Activated naive CD4-positive, alpha-beta T cell treated with anti-CD3 and anti-CD28 coated beads for 36 hours (primary cell): ENCODE measurements around the gene RALGAPB. TPM values are rescaled to one million over a fixed set of nuclear protein-coding genes. Genes with fewer than 3 reads are reported as not detected.
"Not testable (repeated sequence)": the region's sequence is repeated elsewhere in the genome, so short reads cannot be mapped to it uniquely, and the experiment has no call there.

Experiments
- CTCF ChIA-PET: fragments of 350-600 bp; sonication (Branson Sonifier 250); formaldehyde crosslinking; loops from one replicate; lab custom pipeline; 2021; ENCODE audit warnings: antibody characterized with exemption; lab: Charles Lee
- DNase-seq: peaks from one replicate; pipeline ENCODE4 v3.0.0-alpha.2; 2020
- H3K27ac Mint-ChIP-seq: one replicate; pipeline ENCODE4 v1.8.0; 2021; ENCODE audit warnings: mild to moderate bottlenecking, mixed read lengths
- H3K27me3 Mint-ChIP-seq: one replicate; pipeline ENCODE4 v1.8.0; 2021; ENCODE audit warnings: low read depth, mixed read lengths
- H3K36me3 Mint-ChIP-seq: one replicate; pipeline ENCODE4 v1.8.0; 2021; ENCODE audit warnings: low read depth, mixed read lengths
- H3K4me1 Mint-ChIP-seq: one replicate; pipeline ENCODE4 v1.8.0; 2021; ENCODE audit warnings: low read depth, mixed read lengths
- H3K4me3 Mint-ChIP-seq: one replicate; pipeline ENCODE4 v1.8.0; 2021; ENCODE audit warnings: mild to moderate bottlenecking, moderate library complexity, mixed read lengths
- H3K9me3 Mint-ChIP-seq: one replicate; pipeline ENCODE4 v1.8.0; 2021; ENCODE audit warnings: mixed read lengths
- intact Hi-C: fragments of 100-400 bp; cut with micrococcal nuclease; formaldehyde crosslinking; loops from one replicate; pipeline ENCODE4 v1.15.1; 2023
- total RNA-seq, 2 experiments: library from RNA; stranded (reverse); gene quantifications; one replicate each; pipeline ENCODE4 v1.2.3, GENCODE V29; 2021

The RALGAPB gene
- total RNA-seq, 2 experiments from 2014 or later, result 22.1 to 24.0 TPM

- H3K27ac Mint-ChIP-seq, H3K27me3 Mint-ChIP-seq, CTCF ChIA-PET, H3K9me3 Mint-ChIP-seq, intact Hi-C loops, H3K4me1 Mint-ChIP-seq, H3K4me3 Mint-ChIP-seq, H3K36me3 Mint-ChIP-seq, DNase-seq: not testable (repeated sequence)
Measured at GRCh38 chr20:38594281-38594680, 121.6 kb downstream of the RALGAPB start.

DNA sequence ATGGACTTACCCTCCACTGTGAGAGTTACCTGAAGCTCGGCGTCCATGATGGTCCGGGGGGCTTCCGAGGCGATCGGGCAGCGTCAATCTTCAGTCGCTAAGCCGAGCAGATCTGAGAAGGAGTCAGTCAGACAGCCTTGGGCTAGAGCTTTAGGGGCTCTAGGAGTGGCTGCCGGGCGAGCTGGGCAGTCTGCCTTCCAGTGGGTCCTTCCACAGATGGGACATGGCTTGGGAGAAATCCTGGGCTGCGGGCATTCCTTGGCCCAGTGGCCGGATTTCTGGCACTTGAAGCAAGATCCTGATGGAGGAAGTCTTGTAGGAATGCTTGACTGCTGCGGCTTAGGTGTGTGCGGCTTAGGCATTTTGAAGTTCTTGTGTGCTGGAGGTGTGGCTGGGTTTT lies 123.2 kb downstream of the RALGAPB start:
- H3K4me3 Mint-ChIP-seq, H3K27ac Mint-ChIP-seq, DNase-seq, H3K9me3 Mint-ChIP-seq, H3K27me3 Mint-ChIP-seq, H3K36me3 Mint-ChIP-seq, H3K4me1 Mint-ChIP-seq, intact Hi-C loops, CTCF ChIA-PET: not testable (repeated sequence)

DNA sequence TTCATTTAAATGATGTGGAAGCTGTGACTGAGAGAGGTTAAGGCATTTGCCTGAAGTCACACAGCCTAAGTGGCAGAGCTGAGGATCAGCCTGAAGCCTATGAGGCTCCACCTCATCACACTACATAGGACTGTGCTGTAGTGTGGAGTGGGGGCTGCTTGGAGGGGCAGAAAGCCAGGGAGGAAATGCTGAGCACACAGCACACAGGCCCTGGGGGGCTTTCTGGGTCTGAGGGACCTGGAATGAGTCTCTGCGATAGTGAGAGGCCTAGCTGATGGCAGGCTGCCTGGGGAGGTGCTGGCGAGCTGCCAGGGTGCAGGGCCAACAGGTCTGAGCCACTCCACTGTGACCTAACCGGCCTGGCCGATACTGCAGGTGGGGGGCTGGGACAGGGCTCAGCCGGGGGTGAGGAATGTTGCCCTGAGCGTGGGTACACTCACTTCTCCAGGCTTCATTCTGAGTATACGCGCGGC lies 126.8 kb downstream of the RALGAPB start:
- CTCF ChIA-PET, result interaction anchor here (0.9 kb wide), 1 partner anchor 450 kb away, joined by 3 read pairs; no protein-coding TSS in a partner anchor
- no peak overlapping the region for H3K27ac Mint-ChIP-seq
- peaks cover 30% of the 10 kb centered on the region for H3K27me3 Mint-ChIP-seq
- intact Hi-C loops, result no loop called here
- H3K4me1 Mint-ChIP-seq, result peaks cover 10% of the 10 kb centered on the region
- no peak overlapping the region for H3K4me3 Mint-ChIP-seq
- no peaks in the 10 kb centered on the region for H3K36me3 Mint-ChIP-seq
- no peak for DNase-seq
- H3K9me3 Mint-ChIP-seq, result no peaks in the 10 kb centered on the region

- Mint-ChIP-seq H3K27me3 (peaks cover 34% of the 10 kb centered on the region), H3K36me3 (no peaks in the 10 kb centered on the region), H3K4me3 (no peak overlapping the region), H3K4me1 (peaks cover 10% of the 10 kb centered on the region), H3K27ac (no peak overlapping the region), H3K9me3 (no peaks in the 10 kb centered on the region)
- CTCF ChIA-PET, result no interaction called here
- no peak for DNase-seq
- intact Hi-C loops, result no loop called here
Measured at GRCh38 chr20:38600057-38600456, 127.4 kb downstream of the RALGAPB start.

DNA sequence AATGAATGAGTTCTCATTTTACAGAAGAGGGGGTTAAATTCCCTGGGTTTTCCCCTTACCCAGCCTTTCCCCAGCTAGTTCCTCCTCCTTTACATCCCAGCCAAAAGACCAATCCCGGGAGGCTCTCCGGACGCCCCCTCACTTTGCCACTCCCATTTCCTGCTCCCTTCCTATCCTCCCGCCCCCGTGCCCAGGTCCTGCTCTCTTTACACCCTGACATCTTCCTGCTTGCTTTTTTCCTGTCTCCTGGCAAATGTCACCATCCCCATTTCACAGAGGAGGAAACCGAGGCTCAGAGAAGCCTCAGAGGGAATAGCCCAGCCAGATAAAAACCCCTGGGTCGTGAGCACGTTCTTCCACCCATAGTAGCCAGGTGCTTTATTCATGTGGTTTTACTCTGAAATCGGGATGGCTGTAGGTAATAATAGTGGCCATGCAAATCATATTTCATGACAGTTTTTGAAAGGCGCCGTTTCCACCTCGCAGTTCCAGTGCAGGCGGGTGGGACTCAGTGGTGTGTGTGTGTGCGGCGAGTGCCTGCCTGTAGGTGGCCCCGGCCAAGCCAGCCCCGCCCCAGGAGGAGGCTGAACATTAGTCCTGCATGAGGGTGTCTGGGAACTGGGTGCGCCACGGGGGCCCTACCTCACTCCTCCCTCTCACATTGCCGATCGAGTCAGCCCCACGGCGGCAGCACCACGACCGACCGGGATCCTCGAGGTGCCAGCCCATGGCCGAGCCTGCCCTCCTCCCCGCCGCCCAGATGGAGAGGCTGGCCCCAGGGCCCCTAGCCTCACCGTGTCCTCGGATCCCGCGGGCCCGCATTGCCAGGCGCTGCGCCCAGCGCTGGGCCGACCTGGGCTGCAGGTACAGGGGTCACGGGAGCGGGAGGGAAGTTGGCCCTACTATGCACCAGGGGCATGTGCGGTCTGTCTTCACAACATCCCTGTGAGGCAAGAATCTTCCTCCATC lies 128.9 kb downstream of the RALGAPB start, which contains the start of gene ARHGAP40:
Gene ARHGAP40 (plus strand): TSS at position 594 of the 969 bp plus-strand sequence.
- CTCF ChIA-PET, result no interaction called here
- no peak within 1 kb of the TSS for H3K27ac Mint-ChIP-seq
- peak; percentile 48 for DNase-seq

DNA sequence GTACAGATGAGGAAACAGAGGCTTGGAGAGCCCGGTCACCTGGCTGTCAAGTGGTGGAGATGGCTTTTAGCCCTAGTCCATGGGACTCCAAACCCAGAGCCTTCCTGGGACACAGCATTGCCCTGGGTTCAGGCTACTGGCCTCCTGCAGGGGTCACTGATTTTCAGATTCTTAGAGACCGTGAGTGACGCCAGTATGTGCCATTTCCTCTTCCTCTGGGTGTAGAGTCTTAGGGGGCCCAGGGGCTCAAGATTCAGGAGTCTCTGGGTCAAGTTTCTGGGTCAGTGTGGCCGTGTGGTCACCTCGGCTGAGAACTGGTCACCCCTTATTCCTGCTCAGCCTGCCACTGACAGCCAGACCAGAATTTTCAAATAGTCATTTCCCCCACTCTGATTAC lies 129.5 kb downstream of the RALGAPB start:
- intact Hi-C loops, result no loop called here
- no peak overlapping the region for H3K27ac Mint-ChIP-seq
- H3K36me3 Mint-ChIP-seq, result no peaks in the 10 kb centered on the region
- H3K27me3 Mint-ChIP-seq, result peaks cover 49% of the 10 kb centered on the region
- H3K4me3 Mint-ChIP-seq, result no peak overlapping the region
- CTCF ChIA-PET, result no interaction called here
- H3K9me3 Mint-ChIP-seq, result no peaks in the 10 kb centered on the region
- DNase-seq, result no peak
- peaks cover 10% of the 10 kb centered on the region for H3K4me1 Mint-ChIP-seq

More for the DNA sequence above, 128.9 kb downstream of the RALGAPB start, which contains the start of gene ARHGAP40:
- H3K9me3 Mint-ChIP-seq, result no peaks in the 10 kb centered on the region
- peak within 1 kb of the TSS; percentile 11 for H3K4me3 Mint-ChIP-seq
- H3K36me3 Mint-ChIP-seq, result no peaks in the 10 kb centered on the region
- peaks cover 10% of the 10 kb centered on the region for H3K4me1 Mint-ChIP-seq
- peaks cover 44% of the 10 kb centered on the region for H3K27me3 Mint-ChIP-seq
- intact Hi-C loops, result no loop called here

GRCh38 chr20:38603286-38603685 lies 130.6 kb downstream of the RALGAPB start:
- H3K9me3 Mint-ChIP-seq, result no peaks in the 10 kb centered on the region
- H3K27ac Mint-ChIP-seq, result no peak overlapping the region
- CTCF ChIA-PET, result interaction anchor here (0.6 to 1.4 kb wide), 2 partner anchors 29 to 33 kb away, joined by 3 read pairs; no protein-coding TSS in a partner anchor
- H3K4me1 Mint-ChIP-seq, result peaks cover 10% of the 10 kb centered on the region
- DNase-seq, result no peak
- peaks cover 54% of the 10 kb centered on the region for H3K27me3 Mint-ChIP-seq
- intact Hi-C loops, result no loop called here
- H3K36me3 Mint-ChIP-seq, result no peaks in the 10 kb centered on the region
- no peak overlapping the region for H3K4me3 Mint-ChIP-seq

DNA sequence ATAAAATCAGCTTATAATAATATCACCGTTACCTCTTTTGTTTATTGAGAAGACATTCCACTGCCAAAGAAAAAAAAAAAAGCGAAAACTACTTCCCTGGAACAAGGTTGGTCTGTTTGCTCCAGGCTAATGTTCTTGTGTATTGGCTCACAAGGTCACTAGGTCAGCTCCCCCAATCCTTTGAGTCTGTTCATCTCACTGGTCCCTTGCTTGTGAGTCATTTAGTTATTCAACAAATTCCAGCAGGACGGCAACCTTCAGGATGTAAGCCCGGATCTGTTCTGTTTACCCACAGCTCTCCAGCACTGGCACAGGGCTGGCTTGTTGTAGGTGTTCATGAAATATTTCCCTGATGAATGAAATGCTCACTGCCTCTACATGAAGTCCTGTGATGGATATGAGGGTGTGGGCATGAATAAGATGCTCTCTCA lies 132.2 kb downstream of the RALGAPB start:
- H3K27me3 Mint-ChIP-seq, result peaks cover 54% of the 10 kb centered on the region
- intact Hi-C loops, result no loop called here

GRCh38 chr20:38607351-38607750 lies 134.7 kb downstream of the RALGAPB start:
- CTCF ChIA-PET, result no interaction called here

More for the DNA sequence above, 132.2 kb downstream of the RALGAPB start:
- CTCF ChIA-PET, result interaction anchor here (0.7 to 1.4 kb wide), 4 partner anchors 22 to 989 kb away, joined by 3 to 4 read pairs (median 3); no protein-coding TSS in a partner anchor
- DNase-seq, result no peak
- no peaks in the 10 kb centered on the region for H3K36me3 Mint-ChIP-seq
- H3K27ac Mint-ChIP-seq, result no peak overlapping the region
- H3K9me3 Mint-ChIP-seq, result no peaks in the 10 kb centered on the region
- peaks cover 10% of the 10 kb centered on the region for H3K4me1 Mint-ChIP-seq
- H3K4me3 Mint-ChIP-seq, result no peak overlapping the region

DNA sequence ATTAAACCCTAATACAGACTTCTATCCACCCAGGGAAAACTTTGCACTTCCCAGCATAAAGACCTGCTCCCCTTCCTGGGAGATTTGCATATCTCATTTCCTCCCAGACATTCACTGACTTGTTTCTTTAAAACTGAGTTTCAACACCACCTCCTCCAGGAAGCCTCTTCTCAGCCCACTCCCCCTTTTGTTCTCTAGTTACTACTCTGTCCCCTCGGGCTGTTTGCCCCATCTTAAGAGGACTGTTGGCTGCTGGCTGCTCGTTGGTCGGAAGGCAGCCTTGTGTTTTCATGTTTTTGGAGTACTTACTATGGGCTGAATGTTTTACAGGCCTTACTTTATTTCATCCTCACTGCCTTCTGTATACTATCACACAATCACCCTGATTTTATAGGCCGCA lies 135.5 kb downstream of the RALGAPB start:
- H3K4me3 Mint-ChIP-seq, result no peak overlapping the region
- no peaks in the 10 kb centered on the region for H3K4me1 Mint-ChIP-seq
- no peaks in the 10 kb centered on the region for H3K9me3 Mint-ChIP-seq
- intact Hi-C loops, result no loop called here
- no peak overlapping the region for H3K27ac Mint-ChIP-seq
- DNase-seq, result no peak
- H3K36me3 Mint-ChIP-seq, result no peaks in the 10 kb centered on the region
- peaks cover 35% of the 10 kb centered on the region for H3K27me3 Mint-ChIP-seq
- CTCF ChIA-PET, result no interaction called here

More at GRCh38 chr20:38607351-38607750, 134.7 kb downstream of the RALGAPB start:
- H3K27ac Mint-ChIP-seq, result no peak overlapping the region
- DNase-seq, result no peak
- H3K27me3 Mint-ChIP-seq, result peaks cover 41% of the 10 kb centered on the region
- peaks cover under 1% of the 10 kb centered on the region for H3K4me1 Mint-ChIP-seq
- intact Hi-C loops, result no loop called here
- no peaks in the 10 kb centered on the region for H3K9me3 Mint-ChIP-seq
- no peak overlapping the region for H3K4me3 Mint-ChIP-seq
- H3K36me3 Mint-ChIP-seq, result no peaks in the 10 kb centered on the region

DNA sequence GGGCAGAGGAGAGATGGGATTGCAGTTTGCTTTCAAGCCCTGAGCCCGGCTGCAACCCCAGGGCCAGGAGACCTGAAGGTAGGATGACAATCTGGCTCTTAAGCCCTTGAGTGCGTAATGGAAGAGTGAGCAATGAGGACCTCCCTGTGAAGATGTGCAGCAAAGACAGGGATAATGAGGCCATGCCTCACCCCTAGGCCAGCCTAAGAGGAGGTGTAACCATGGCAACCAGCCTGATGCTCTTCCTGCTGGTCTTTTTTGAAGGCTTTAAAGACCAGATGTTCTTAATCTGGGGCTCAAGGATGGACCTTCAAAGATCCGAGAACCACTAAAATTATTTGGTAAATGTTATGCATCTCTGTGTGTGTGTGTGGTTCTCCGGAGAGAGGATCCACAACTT lies 137.2 kb downstream of the RALGAPB start:
- Mint-ChIP-seq H3K9me3 (no peaks in the 10 kb centered on the region), H3K4me1 (no peaks in the 10 kb centered on the region), H3K36me3 (no peaks in the 10 kb centered on the region), H3K27ac (no peak overlapping the region), H3K4me3 (no peak overlapping the region), H3K27me3 (peaks cover 27% of the 10 kb centered on the region)
- no peak for DNase-seq
- intact Hi-C loops, result no loop called here
- CTCF ChIA-PET, result no interaction called here

- no peaks in the 10 kb centered on the region for H3K36me3 Mint-ChIP-seq
- H3K27me3 Mint-ChIP-seq, result peaks cover 21% of the 10 kb centered on the region
- no peak overlapping the region for H3K27ac Mint-ChIP-seq
- H3K9me3 Mint-ChIP-seq, result no peaks in the 10 kb centered on the region
- CTCF ChIA-PET, result interaction anchor here (0.6 kb wide), 1 partner anchor 124 kb away, joined by 4 read pairs; no protein-coding TSS in a partner anchor
- no peak overlapping the region for H3K4me3 Mint-ChIP-seq
- intact Hi-C loops, result no loop called here
- no peaks in the 10 kb centered on the region for H3K4me1 Mint-ChIP-seq
- DNase-seq, result no peak
Measured at GRCh38 chr20:38610521-38610920, 137.9 kb downstream of the RALGAPB start.
